TTC549 (cell line): ENCODE results near the gene LIX1L.
A peak's percentile ranks its signal among the peaks of the same experiment; 100 is the strongest.

ENCODE experiments used
- FAIRE-seq: peaks from 2 replicates; lab custom pipeline; 2012; peaks lifted over from hg19 to GRCh38; lab: Jason Lieb, UNC

The LIX1L gene

DNA sequence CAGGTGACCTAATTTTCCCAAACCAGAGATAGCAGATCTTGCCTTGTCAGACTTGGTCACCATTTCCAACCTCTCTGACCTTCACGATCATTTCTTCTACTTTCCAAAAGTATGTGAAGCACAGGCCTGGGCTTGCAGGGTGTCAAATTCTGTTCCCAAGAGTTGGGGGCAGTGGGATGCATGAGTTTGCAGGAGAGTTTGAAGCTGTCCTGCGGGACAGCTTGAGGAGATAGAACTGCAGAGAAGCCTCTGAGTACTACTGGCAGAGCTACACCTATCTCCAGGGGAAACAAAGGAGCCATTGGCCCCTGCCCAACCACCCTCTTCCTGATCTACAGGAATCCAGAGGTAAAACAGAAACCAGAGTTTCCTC is 27.3 kb upstream of the LIX1L start:
- no peak for FAIRE-seq

- no peak for FAIRE-seq
Measured at GRCh38 chr1:145983960-145984830, 26.4 kb upstream of the LIX1L start.

GRCh38 chr1:145983206-145983675 is 25.4 kb upstream of the LIX1L start:
- no peak for FAIRE-seq

DNA sequence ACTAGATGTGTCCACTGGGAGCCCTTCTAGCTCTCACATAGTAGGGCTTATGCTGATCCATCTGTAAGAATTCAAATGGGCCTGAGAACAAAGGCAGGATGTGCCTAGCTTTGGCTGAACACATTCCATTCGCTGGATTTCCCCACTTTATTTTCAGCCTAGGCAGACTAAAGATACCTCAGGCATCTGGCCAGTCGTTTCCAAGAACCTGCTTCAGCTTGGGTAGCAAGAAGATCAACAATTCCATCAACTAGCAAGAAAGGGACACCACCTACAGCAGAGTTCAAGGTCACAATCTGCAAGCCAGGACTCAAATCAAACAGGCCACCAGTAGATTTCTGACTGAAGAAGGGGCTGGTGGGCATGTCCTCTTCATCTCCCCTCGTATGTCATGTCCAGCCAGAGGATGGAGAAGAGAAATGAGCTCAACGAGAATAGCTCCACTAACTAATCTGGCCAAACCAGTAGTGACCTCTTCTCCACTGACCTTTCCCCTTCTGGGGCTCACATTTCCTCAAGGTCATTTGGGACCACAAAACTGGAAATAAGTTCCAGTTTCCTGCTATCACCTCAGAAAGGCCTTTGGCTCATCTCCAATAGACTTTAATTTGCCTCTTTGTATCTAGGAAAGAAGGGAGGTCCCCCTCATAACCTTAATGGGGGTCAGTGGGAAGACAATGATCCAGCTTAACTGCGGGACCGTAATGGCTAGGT is 24.4 kb upstream of the LIX1L start:
- no peak for FAIRE-seq

GRCh38 chr1:145980457-145980994 is 22.7 kb upstream of the LIX1L start:
- FAIRE-seq, result no peak

DNA sequence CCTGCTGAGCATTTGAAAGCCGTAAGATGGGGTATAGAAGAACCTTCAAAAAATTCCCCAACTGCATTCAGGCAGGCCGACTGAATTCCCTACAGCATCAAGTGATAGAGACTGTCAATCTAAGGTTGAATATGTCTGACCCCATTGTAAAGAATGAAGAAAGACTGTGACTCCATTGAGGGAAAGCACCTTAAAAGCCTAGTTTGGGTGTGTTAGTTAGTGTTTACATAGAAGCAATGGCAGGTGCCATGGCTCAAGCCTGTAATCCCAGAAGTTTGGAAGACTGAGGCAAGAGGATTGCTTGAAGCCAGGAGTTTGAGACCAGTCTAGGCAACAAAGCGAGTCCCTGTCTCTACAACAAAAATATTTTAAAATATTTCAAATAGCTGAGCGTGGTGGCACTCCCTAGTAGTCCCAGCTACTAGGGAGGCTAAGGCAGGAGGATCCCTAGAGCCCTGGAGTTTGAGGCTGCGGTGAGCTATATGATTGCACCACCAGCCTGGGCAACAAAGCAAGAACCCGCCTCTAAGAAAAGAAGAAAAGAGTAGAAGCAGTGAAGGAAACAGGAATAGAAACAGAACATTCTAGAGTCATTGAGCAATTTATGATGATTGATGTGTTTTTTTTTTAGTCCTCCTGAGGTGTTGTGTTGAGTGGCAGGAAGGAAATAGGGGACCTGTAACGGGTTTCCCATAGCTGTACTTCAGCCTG is 22.1 kb upstream of the LIX1L start:
- no peak for FAIRE-seq

GRCh38 chr1:145978854-145979745 is 21.3 kb upstream of the LIX1L start:
- peak; percentile 87 for FAIRE-seq

GRCh38 chr1:145978471-145978853 is 20.6 kb upstream of the LIX1L start:
- FAIRE-seq, result no peak

DNA sequence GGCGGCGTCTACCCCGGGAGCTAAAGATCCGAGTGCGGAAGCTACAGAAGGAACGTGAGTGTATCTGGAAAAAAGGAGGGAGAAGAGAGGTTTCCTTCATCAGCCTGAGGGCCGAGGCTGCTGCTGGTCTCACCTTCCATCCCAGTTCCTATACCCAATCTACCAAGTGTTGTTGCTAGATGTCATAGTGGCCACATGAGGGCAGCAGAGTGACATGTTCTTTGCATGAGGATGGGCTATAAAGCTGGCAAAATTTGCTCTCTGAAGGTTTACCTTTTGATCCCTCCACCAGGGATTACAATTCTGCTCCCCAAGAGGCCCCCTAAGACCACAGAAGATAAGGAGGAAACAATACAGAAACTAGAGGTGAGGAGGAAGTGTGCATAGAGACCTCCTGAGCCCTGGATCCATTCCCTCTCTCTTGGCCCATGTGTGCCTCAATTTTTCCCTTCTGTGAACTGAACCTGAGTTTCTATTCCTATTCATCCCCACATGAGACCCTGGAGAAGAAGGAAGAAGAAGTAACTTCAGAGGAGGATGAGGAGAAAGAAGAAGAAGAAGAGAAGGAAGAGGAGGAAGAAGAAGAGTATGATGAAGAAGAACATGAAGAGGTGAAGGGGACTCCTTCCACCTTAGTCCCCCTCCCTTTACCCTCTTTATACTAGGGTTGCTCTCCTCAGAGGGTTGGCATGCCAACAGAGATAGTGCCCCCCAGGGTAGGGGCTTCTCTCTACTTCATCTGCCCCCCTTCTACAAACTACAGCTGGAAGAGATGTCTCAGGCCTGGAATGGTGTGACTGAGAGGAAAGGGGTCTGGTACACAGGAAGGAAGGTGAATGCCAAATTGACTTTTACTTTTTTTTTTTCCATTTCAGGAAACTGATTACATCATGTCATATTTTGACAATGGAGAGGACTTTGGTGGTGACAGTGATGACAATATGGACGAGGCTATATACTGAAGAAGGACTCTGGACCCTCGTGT is 20.0 kb upstream of the LIX1L start:
- peak; percentile 85 for FAIRE-seq

GRCh38 chr1:145977016-145977415 is 19.2 kb upstream of the LIX1L start:
- no peak for FAIRE-seq

- FAIRE-seq, result no peak
Measured at GRCh38 chr1:145975216-145975615, 17.4 kb upstream of the LIX1L start.

GRCh38 chr1:145974721-145975120 is 16.9 kb upstream of the LIX1L start:
- FAIRE-seq, result no peak

DNA sequence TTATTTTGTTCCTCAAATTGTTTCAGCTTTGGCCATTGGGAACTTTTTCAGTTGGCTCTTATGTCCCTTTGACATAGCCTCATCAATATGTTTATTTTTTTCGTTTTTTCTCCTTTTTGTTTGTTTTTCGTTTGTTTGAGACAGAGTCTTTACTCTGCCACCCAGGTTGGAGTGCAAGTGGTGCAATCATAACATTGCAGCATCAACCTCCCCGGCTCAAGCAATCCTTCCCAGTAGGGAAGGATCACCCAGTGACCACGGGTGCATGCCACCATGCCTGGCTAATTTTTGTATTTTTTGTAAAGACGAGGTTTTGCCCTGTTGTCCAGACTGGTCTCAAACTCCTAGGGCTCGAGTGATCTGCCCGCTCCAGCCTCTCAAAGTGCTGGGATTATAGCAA is 14.8 kb upstream of the LIX1L start:
- FAIRE-seq, result no peak

- no peak for FAIRE-seq
Measured at GRCh38 chr1:145967288-145967687, 9.5 kb upstream of the LIX1L start.

GRCh38 chr1:145965119-145965744 is 7.4 kb upstream of the LIX1L start:
- FAIRE-seq, result no peak

DNA sequence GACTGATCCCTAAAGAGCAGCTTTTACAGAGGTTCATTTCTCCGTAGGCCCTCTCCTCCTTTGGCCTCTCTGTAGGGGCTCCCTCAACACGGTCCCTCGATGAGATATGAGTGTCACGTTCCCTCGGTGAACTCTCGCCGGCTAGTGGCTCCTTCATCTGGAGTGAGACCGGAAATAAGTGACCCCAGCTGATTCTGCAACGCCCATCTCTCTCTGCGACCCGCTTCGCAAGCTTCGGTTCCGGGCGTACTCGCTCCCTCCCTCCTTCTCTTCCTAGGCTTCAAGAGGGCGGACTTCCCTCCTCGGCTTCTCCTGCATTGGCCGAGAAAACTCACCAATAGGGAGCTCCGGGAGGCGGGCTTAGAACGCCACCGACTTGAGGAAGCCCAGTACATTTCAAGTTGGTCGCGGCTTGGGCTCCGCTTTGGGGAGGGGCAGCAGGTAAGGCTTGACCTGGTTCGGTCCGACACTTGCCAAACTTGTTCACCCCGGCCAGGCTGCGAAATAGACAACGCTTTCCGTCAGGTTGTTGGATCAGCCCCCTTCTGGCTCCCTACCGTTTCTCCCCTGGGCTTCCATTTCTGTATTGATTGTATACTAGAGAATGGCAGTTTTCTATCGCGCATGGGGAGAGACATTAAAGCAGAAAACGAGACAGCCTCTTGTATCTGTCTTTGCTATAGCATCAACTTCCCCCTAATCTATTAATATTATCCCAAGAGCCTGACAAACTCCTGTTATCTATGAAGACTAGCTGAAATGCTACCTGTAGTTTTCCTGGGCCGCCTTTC is 6.7 kb upstream of the LIX1L start, which contains the start of the genes ANKRD34A and POLR3GL:
Gene ANKRD34A, minus strand, starts transcription at position 248 of the 791 bp plus-strand sequence. CDS start 2,816 bp downstream, outside the sequence.
Gene POLR3GL, plus strand, starts transcription at position 363 of the 791 bp plus-strand sequence. CDS start 10,176 bp downstream, outside the sequence.
- FAIRE-seq, result peak; percentile 99

GRCh38 chr1:145963265-145964019 is 5.6 kb upstream of the LIX1L start:
- FAIRE-seq, result no peak
